Nephron progenitor cell (in vitro differentiated cells): ENCODE data around the gene FLII.

ENCODE experiments used
- DNase-seq: peaks from one replicate; pipeline ENCODE4 v3.0.0; 2021
- H3K27ac Mint-ChIP-seq: 2 replicates; pipeline ENCODE4 v1.8.0; 2021; ENCODE audit warnings: mild to moderate bottlenecking, moderate library complexity, mixed read lengths
- H3K27me3 Mint-ChIP-seq: 2 replicates; pipeline ENCODE4 v1.8.0; 2021; ENCODE audit warnings: mild to moderate bottlenecking, low read depth, mixed read lengths; ENCODE audit not compliant: poor library complexity
- H3K36me3 Mint-ChIP-seq: 2 replicates; pipeline ENCODE4 v1.8.0; 2021; ENCODE audit warnings: low read depth, mixed read lengths
- H3K4me1 Mint-ChIP-seq: 2 replicates; pipeline ENCODE4 v1.8.0; 2021; ENCODE audit warnings: mixed read lengths
- H3K4me3 Mint-ChIP-seq: 2 replicates; pipeline ENCODE4 v1.8.0; 2021; ENCODE audit warnings: mild to moderate bottlenecking, moderate library complexity, mixed read lengths
- H3K9me3 Mint-ChIP-seq: 2 replicates; pipeline ENCODE4 v1.8.0; 2021; ENCODE audit warnings: mild to moderate bottlenecking, moderate library complexity, mixed read lengths
- TF ChIP-seq, protein P1 (sequence below): fragments of 200-600 bp; sonication (generic); IDR thresholded peaks from 2 replicates; pipeline ENCODE4 v1.5.0; 2021; ENCODE audit warnings: antibody characterized with exemption

Gene FLII

GRCh38 chr17:18281788-18282187, 23.2 kb upstream of the FLII start:
- peaks cover 57% of the 10 kb centered on the region for H3K36me3 Mint-ChIP-seq

DNA sequence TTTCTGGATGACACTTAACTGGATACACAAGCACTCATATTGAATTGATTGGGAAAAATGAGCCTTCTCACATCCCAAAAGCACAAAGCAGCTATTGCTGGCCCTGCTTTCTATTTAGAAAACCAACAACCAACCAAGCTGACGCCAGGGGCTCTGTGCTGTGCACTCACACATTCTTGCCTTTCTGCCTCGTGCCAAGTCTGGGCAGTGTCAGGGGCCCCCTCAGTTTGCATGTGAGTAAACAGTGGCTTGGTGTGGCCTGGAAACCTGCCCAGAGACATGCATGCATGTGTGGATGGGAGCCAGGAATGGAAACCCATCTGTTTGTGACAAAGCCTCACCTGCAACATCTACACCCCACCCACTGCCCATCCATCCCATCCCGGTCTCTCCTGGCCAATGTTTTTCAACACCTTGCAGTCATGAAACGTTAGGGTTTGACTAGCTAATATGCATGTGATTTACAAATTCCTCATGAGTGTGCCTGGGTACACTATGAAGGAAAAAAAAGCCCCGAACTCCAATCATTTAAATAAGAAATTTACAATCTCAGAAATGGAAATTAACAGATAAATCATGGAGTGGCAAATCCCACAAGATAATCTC, 22.3 kb upstream of the FLII start:
- TF ChIP-seq, protein P1, sequence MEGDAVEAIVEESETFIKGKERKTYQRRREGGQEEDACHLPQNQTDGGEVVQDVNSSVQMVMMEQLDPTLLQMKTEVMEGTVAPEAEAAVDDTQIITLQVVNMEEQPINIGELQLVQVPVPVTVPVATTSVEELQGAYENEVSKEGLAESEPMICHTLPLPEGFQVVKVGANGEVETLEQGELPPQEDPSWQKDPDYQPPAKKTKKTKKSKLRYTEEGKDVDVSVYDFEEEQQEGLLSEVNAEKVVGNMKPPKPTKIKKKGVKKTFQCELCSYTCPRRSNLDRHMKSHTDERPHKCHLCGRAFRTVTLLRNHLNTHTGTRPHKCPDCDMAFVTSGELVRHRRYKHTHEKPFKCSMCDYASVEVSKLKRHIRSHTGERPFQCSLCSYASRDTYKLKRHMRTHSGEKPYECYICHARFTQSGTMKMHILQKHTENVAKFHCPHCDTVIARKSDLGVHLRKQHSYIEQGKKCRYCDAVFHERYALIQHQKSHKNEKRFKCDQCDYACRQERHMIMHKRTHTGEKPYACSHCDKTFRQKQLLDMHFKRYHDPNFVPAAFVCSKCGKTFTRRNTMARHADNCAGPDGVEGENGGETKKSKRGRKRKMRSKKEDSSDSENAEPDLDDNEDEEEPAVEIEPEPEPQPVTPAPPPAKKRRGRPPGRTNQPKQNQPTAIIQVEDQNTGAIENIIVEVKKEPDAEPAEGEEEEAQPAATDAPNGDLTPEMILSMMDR = no peak
- H3K27me3 Mint-ChIP-seq = no peaks in the 10 kb centered on the region
- H3K36me3 Mint-ChIP-seq = peaks cover 55% of the 10 kb centered on the region
- no peak overlapping the region for H3K27ac Mint-ChIP-seq
- H3K9me3 Mint-ChIP-seq = no peaks in the 10 kb centered on the region
- no peaks in the 10 kb centered on the region for H3K4me1 Mint-ChIP-seq
- DNase-seq = no peak
- no peak overlapping the region for H3K4me3 Mint-ChIP-seq

More at GRCh38 chr17:18281788-18282187, 23.2 kb upstream of the FLII start:
- Mint-ChIP-seq H3K4me1 (no peaks in the 10 kb centered on the region), H3K27me3 (no peaks in the 10 kb centered on the region), H3K27ac (no peak overlapping the region), H3K4me3 (no peak overlapping the region), H3K9me3 (no peaks in the 10 kb centered on the region)
- TF ChIP-seq, protein P1 = no peak
- DNase-seq = no peak

DNA sequence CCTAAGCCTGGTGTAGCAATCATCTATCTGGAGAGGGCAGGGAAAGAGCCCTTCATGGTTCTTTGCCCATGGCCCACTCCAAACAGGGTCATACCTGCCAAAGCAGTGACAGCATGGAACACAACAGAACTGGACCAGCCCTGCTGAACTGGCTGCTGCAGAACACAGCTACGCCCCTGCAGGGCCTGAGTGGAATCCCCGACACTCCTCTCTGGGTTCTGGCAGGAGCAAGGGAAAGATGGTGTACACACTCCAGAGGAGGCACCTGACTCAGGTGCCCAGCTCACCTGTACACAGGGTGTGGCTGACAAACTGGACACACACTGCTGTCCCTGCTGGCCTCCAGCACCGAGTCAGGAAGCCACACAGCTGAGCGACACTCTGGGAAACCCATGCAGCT, 21.7 kb upstream of the FLII start:
- H3K36me3 Mint-ChIP-seq = peaks cover 50% of the 10 kb centered on the region
- H3K9me3 Mint-ChIP-seq = no peaks in the 10 kb centered on the region
- H3K4me3 Mint-ChIP-seq = no peak overlapping the region
- H3K27ac Mint-ChIP-seq = no peak overlapping the region
- no peak for DNase-seq
- no peaks in the 10 kb centered on the region for H3K4me1 Mint-ChIP-seq
- H3K27me3 Mint-ChIP-seq = no peaks in the 10 kb centered on the region
- TF ChIP-seq, protein P1 = no peak

DNA sequence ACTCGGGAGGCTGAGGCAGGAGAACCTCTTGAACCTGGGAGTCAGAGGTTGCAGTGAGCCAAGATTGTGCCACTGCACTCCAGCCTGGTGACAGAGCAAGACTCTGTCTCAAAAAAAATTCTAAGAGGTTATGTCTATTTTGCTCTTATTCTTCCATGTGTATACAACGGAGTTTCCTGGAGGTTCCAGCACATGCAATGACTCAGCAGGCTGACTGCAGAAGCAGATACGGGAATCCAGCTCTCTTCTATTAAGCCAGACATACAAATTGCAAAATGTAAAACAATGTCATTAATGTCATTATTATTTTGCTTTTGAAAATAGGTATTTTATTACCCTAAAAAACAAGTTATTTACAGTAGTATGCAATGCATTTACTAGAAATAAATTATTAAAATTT, 20.3 kb upstream of the FLII start:
- Mint-ChIP-seq H3K4me1 (no peaks in the 10 kb centered on the region), H3K9me3 (no peaks in the 10 kb centered on the region), H3K27ac (no peak overlapping the region), H3K4me3 (no peak overlapping the region), H3K27me3 (no peaks in the 10 kb centered on the region), H3K36me3 (peaks cover 39% of the 10 kb centered on the region)
- DNase-seq = no peak
- TF ChIP-seq, protein P1 = no peak

DNA sequence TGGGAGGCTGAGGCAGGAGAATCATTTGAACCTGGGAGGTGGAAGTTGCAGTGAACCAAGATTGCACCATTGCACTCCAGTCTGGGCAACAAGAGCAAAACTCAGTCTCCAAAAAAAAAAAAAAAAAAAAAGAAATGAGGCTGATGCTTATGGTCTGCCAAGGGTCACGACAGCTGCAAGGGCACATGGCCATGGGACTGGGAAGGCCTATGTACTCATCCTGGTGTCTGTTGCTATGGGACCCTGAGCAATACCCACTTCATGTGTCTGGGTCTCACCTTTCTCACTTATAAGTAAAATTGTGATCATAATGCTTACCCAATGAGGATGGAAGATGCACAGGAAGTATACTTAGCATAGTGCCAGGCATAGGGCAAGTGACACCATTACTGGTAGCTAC, 18.5 kb upstream of the FLII start:
- DNase-seq = no peak
- Mint-ChIP-seq H3K27ac (no peak overlapping the region), H3K4me3 (no peak overlapping the region), H3K36me3 (peaks cover 30% of the 10 kb centered on the region), H3K9me3 (no peaks in the 10 kb centered on the region), H3K4me1 (no peaks in the 10 kb centered on the region), H3K27me3 (no peaks in the 10 kb centered on the region)
- TF ChIP-seq, protein P1 = no peak
